Activated naive CD8-positive, alpha-beta T cell treated with anti-CD3 and anti-CD28 coated beads, Interleukin-2, amount 50 U/mL, for 24 hours (primary cell): ENCODE results near the gene CNN3.

ENCODE experiments used
- ATAC-seq: fragments of 150-1000 bp; cut with Tn5 transposase; one replicate; pipeline ENCODE4 v1.10.0; 2021
- DNase-seq: peaks from one replicate; pipeline ENCODE4 v3.0.0; 2021
- H3K27ac Mint-ChIP-seq: one replicate; pipeline ENCODE4 v1.8.0; 2021; ENCODE audit warnings: mild to moderate bottlenecking, mixed read lengths
- H3K27me3 Mint-ChIP-seq: one replicate; pipeline ENCODE4 v1.8.0; 2021; ENCODE audit warnings: mixed read lengths
- H3K36me3 Mint-ChIP-seq: one replicate; pipeline ENCODE4 v1.8.0; 2021; ENCODE audit warnings: low read depth, mixed read lengths
- H3K4me1 Mint-ChIP-seq: one replicate; pipeline ENCODE4 v1.8.0; 2021; ENCODE audit warnings: mixed read lengths
- H3K4me3 Mint-ChIP-seq: one replicate; pipeline ENCODE4 v1.8.0; 2021; ENCODE audit warnings: mild to moderate bottlenecking, moderate library complexity, mixed read lengths
- H3K9me3 Mint-ChIP-seq: one replicate; pipeline ENCODE4 v1.8.0; 2021; ENCODE audit warnings: mixed read lengths

Gene CNN3

DNA sequence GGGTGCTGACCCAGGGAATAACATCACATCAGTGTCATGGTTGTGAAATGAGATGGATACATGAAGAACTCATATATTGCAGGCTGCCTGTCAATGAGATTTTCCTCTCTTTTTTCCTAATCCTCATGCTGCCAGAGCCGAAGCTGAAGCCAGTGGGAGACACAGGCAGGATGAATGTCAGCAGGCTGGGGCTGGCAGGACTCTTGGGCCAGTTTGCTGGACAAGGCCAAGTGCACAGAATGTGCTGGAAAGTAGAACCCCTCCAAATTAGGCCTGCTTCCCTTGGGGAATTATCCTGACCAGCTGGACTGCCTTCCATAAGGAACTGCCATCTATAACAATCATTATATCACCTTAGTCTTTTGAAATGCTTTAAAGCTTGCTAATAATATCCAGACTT is 75.3 kb downstream of the CNN3 start:
- Mint-ChIP-seq H3K4me3 (no peak overlapping the region), H3K27me3 (no peaks in the 10 kb centered on the region), H3K27ac (no peak overlapping the region), H3K9me3 (no peaks in the 10 kb centered on the region), H3K4me1 (no peaks in the 10 kb centered on the region), H3K36me3 (no peaks in the 10 kb centered on the region)
- ATAC-seq (no peak), DNase-seq (no peak)
